A549 (cell line): ENCODE results near the gene LCE2B.

Experiments used
- CHD2 ChIP-seq: fragments of 150-350 bp; IDR thresholded peaks from 2 replicates; pipeline ENCODE4 v1.6.1; 2014; ENCODE audit warnings: low read length; ENCODE audit not compliant: partially characterized antibody
- CHD4 ChIP-seq: fragments of 200-600 bp; sonication (generic); IDR thresholded peaks from 2 replicates; pipeline ENCODE4 v1.6.1; 2016; ENCODE audit warnings: antibody characterized with exemption, mild to moderate bottlenecking, borderline replicate concordance
- EP300 ChIP-seq, 2 experiments: fragments of >200 bp; sonication (Bioruptor Twin); formaldehyde crosslinking; IDR thresholded peaks; 2 replicates in 1 of 2; 3 replicates in 1 of 2; pipeline ENCODE4 v1.6.1; 2016 to 2017
- HDAC2 ChIP-seq: fragments of 200-600 bp; sonication (generic); IDR thresholded peaks from 2 replicates; pipeline ENCODE4 v1.6.1; 2016
- KDM1A ChIP-seq: fragments of 200-600 bp; sonication (generic); IDR thresholded peaks from 2 replicates; pipeline ENCODE4 v1.6.1; 2016; ENCODE audit warnings: low read depth, mild to moderate bottlenecking
- MAFK ChIP-seq: fragments of 450-650 bp; IDR thresholded peaks from 2 replicates; pipeline ENCODE4 v1.6.1; 2014; ENCODE audit not compliant: partially characterized antibody
- POLR2A ChIP-seq: IDR thresholded peaks from 2 replicates; pipeline ENCODE4 v1.6.1; 2012; ENCODE audit warnings: mild to moderate bottlenecking, low read length
- SMC3 ChIP-seq: fragments of >200 bp; sonication (Bioruptor Twin); formaldehyde crosslinking; IDR thresholded peaks from 3 replicates; pipeline ENCODE4 v1.6.1; 2018; ENCODE audit warnings: inconsistent platforms
- TF ChIP-seq, protein P1 (sequence below): fragments of >200 bp; sonication (Bioruptor Twin); formaldehyde crosslinking; IDR thresholded peaks from 3 replicates; pipeline ENCODE4 v1.5.1; 2016
- TF ChIP-seq, protein P2 (sequence below): fragments of 250-450 bp; sonication (Bioruptor Pico); IDR thresholded peaks from 2 replicates; pipeline ENCODE4 v1.5.0; 2021; ENCODE audit warnings: mild to moderate bottlenecking, moderate library complexity, borderline replicate concordance
- TF ChIP-seq, protein P3 (sequence below): fragments of 250-450 bp; sonication (Bioruptor Pico); IDR thresholded peaks from 2 replicates; pipeline ENCODE4 v1.5.0; 2020; ENCODE audit warnings: low read depth, mild to moderate bottlenecking, moderate library complexity

DNA sequence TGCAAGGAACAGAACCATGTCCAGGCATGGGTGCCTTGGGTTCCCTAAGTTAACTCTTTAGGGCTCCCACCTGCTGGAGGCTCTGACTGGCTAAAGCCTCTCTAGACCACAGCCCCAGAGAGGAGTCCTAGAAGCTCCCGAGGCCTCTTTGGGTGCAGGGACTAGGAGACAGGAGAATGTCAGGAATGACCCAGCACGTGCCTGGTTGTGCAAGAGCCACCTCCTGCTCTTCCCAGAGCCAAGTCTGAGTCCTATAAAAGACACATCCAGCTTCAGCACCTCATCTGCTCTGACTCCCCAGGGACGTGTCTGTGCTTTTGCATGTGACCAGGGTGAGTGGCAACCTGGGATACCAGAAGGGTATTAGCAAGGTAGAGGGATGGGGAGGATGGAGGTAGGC, 22.8 kb upstream of the LCE2B start, which contains the start of gene LCE2D:
- TF ChIP-seq, protein P1, sequence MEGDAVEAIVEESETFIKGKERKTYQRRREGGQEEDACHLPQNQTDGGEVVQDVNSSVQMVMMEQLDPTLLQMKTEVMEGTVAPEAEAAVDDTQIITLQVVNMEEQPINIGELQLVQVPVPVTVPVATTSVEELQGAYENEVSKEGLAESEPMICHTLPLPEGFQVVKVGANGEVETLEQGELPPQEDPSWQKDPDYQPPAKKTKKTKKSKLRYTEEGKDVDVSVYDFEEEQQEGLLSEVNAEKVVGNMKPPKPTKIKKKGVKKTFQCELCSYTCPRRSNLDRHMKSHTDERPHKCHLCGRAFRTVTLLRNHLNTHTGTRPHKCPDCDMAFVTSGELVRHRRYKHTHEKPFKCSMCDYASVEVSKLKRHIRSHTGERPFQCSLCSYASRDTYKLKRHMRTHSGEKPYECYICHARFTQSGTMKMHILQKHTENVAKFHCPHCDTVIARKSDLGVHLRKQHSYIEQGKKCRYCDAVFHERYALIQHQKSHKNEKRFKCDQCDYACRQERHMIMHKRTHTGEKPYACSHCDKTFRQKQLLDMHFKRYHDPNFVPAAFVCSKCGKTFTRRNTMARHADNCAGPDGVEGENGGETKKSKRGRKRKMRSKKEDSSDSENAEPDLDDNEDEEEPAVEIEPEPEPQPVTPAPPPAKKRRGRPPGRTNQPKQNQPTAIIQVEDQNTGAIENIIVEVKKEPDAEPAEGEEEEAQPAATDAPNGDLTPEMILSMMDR, result no peak
- no peak for TF ChIP-seq CHD2
- TF ChIP-seq CHD4, result no peak
- TF ChIP-seq MAFK, result no peak
- no peak for TF ChIP-seq SMC3
- TF ChIP-seq KDM1A, result no peak
- TF ChIP-seq, protein P2, sequence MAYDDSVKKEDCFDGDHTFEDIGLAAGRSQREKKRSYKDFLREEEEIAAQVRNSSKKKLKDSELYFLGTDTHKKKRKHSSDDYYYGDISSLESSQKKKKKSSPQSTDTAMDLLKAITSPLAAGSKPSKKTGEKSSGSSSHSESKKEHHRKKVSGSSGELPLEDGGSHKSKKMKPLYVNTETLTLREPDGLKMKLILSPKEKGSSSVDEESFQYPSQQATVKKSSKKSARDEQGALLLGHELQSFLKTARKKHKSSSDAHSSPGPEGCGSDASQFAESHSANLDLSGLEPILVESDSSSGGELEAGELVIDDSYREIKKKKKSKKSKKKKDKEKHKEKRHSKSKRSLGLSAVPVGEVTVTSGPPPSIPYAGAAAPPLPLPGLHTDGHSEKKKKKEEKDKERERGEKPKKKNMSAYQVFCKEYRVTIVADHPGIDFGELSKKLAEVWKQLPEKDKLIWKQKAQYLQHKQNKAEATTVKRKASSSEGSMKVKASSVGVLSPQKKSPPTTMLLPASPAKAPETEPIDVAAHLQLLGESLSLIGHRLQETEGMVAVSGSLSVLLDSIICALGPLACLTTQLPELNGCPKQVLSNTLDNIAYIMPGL (CRISPR knock-in tag), result no peak
- no peak for TF ChIP-seq POLR2A
- TF ChIP-seq, protein P3, sequence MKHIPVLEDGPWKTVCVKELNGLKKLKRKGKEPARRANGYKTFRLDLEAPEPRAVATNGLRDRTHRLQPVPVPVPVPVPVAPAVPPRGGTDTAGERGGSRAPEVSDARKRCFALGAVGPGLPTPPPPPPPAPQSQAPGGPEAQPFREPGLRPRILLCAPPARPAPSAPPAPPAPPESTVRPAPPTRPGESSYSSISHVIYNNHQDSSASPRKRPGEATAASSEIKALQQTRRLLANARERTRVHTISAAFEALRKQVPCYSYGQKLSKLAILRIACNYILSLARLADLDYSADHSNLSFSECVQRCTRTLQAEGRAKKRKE (CRISPR knock-in tag), result no peak
- no peak for TF ChIP-seq EP300 (IDR thresholded peaks at IDR 0.05)
- TF ChIP-seq HDAC2, result no peak
